HG03196 (cell line): ENCODE data around the gene RAF1.
"Not testable (repeated sequence)": the region's sequence is repeated elsewhere in the genome, so short reads cannot be mapped to it uniquely, and the experiment has no call there.

Experiments
- ATAC-seq: cut with Tn5 transposase; IDR thresholded peaks from one replicate; pipeline ENCODE4 v1.9.1; 2021; ENCODE audit not compliant: unreplicated experiment

RAF1 gene

GRCh38 chr3:12643010-12643380, 20.9 kb downstream of the RAF1 start:
- ATAC-seq, result no peak

GRCh38 chr3:12640853-12641252, 23.1 kb downstream of the RAF1 start:
- not testable (repeated sequence) for ATAC-seq

- ATAC-seq, result no peak
Observed at GRCh38 chr3:12638105-12638504, 25.8 kb downstream of the RAF1 start.

GRCh38 chr3:12633108-12633507, 30.8 kb downstream of the RAF1 start:
- ATAC-seq, result no peak

GRCh38 chr3:12632523-12632922, 31.4 kb downstream of the RAF1 start:
- ATAC-seq, result no peak

GRCh38 chr3:12630843-12631242, 33.1 kb downstream of the RAF1 start:
- not testable (repeated sequence) for ATAC-seq

GRCh38 chr3:12630292-12630691, 33.6 kb downstream of the RAF1 start:
- no peak for ATAC-seq

GRCh38 chr3:12629560-12629959, 34.4 kb downstream of the RAF1 start:
- ATAC-seq, result no peak

GRCh38 chr3:12628813-12629212, 35.1 kb downstream of the RAF1 start:
- no peak for ATAC-seq

GRCh38 chr3:12627370-12627769, 36.5 kb downstream of the RAF1 start:
- no peak for ATAC-seq

GRCh38 chr3:12624964-12625363, 39.0 kb downstream of the RAF1 start:
- not testable (repeated sequence) for ATAC-seq

GRCh38 chr3:12624056-12624455, 39.9 kb downstream of the RAF1 start:
- no peak for ATAC-seq

- no peak for ATAC-seq
Observed at GRCh38 chr3:12622335-12622734, 41.6 kb downstream of the RAF1 start.

GRCh38 chr3:12620729-12621128, 43.2 kb downstream of the RAF1 start:
- ATAC-seq, result no peak

GRCh38 chr3:12620305-12620704, 43.6 kb downstream of the RAF1 start:
- ATAC-seq, result no peak

- ATAC-seq, result no peak
Observed at GRCh38 chr3:12618426-12618825, 45.5 kb downstream of the RAF1 start.

- ATAC-seq, result no peak
Observed at GRCh38 chr3:12615266-12615665, 48.7 kb downstream of the RAF1 start.

- ATAC-seq, result no peak
Observed at GRCh38 chr3:12613250-12613649, 50.7 kb downstream of the RAF1 start.

- ATAC-seq, result no peak
Observed at GRCh38 chr3:12612514-12613226, 51.2 kb downstream of the RAF1 start.

GRCh38 chr3:12611117-12611516, 52.8 kb downstream of the RAF1 start:
- no peak for ATAC-seq

GRCh38 chr3:12608376-12608775, 55.5 kb downstream of the RAF1 start:
- no peak for ATAC-seq

GRCh38 chr3:12603969-12604368, 59.9 kb downstream of the RAF1 start:
- ATAC-seq, result no peak

GRCh38 chr3:12601072-12601471, 62.8 kb downstream of the RAF1 start:
- ATAC-seq, result no peak
